Fibroblast of skin of abdomen (primary cell): ENCODE measurements around the gene EML1.
A peak's percentile ranks its signal among the peaks of the same experiment; 100 is the strongest.

ENCODE experiments used
- DNase-seq: peaks from one replicate; pipeline ENCODE4 v3.0.0-alpha.2; 2013

EML1 gene

DNA sequence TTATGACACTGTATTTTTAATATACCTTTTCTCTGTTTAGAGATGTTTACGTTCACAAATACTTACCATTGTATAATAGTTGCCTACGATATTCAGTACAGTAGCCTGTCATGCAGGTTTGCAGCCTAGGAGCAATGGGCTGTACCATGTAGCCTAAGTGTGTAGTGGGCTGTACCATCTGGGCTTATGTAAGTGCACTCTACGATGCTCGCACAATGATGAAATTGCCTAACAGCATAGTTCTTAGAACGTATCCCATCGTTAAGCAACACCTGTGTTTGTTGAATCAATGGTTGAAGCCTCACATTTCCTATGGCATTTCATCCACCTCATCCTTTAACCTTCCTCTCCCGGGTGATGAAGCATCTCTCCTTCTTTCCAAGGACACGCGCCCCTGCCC, 12.5 kb upstream of the EML1 start:
- DNase-seq: no peak

GRCh38 chr14:99781091-99781490, 12.1 kb upstream of the EML1 start:
- DNase-seq: no peak

GRCh38 chr14:99781853-99782610, 11.2 kb upstream of the EML1 start:
- DNase-seq: no peak

GRCh38 chr14:99784508-99784907, 8.7 kb upstream of the EML1 start:
- no peak for DNase-seq

GRCh38 chr14:99785426-99785825, 7.8 kb upstream of the EML1 start:
- no peak for DNase-seq

DNA sequence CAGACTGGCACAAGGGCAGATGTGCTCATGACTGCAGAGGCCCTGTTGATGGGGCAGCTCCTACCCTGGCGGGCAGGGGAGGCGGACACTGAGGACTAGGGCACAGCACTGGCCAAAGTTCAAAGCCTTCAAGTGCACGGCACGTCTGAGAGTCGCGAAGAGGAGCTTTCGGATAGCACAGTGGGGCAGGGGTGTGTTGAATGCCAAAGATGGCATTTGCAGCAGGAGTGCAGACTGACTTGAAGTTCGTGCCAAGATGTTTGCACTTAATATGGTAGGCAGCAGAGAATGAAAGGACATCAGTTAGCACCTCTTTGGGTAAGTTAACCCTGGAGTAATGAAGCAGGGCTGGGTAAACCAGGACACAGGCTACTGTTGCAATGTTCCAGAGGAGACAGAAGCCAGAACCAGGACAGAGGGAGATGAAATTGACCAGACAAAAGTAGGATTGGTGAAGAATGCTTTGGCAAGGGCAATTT, 6.7 kb upstream of the EML1 start:
- no peak for DNase-seq

GRCh38 chr14:99788713-99789112, 4.5 kb upstream of the EML1 start:
- no peak for DNase-seq

GRCh38 chr14:99789581-99789980, 3.6 kb upstream of the EML1 start:
- no peak for DNase-seq

DNA sequence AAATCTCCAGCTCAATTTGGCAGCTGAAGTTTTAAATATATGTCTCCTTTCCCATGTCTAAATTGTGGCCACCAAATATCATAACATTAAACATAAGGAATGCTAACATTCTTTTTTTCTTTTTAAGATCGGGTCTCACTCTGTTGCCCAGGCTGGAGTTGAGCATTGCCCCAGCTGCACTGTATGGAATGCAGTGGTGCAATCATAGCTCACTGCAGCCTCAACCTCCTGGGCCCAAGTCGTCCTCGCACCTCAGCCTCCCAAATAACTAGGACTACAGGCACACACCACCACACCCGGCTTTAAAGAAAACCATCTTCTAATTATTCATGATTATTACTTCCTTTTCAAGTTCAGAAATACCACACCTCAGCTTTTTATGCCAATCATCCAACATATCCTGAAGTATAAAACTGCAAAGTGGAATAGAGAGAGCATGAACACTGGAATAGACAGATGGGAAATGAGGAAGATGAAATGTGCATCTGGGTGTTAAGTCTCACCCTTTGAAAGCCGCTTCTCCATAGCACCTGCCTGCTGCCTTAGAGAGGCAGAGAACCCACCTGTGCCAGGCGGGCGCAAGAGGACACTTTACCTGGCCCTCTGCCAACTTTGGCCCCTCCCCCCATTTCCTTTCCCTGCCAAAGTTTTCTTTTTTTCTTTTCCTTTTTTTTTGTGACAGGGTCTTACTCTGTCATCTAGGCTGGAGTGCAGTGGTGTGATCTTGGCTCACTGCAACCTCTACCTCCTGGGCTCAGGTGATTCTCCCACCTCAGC, 2.8 kb upstream of the EML1 start:
- DNase-seq: no peak

- DNase-seq: no peak
These were observed 2.2 kb upstream of the EML1 start for GRCh38 chr14:99790978-99791376.

- DNase-seq: no peak
These were observed 1.6 kb upstream of the EML1 start for GRCh38 chr14:99791476-99792209.

DNA sequence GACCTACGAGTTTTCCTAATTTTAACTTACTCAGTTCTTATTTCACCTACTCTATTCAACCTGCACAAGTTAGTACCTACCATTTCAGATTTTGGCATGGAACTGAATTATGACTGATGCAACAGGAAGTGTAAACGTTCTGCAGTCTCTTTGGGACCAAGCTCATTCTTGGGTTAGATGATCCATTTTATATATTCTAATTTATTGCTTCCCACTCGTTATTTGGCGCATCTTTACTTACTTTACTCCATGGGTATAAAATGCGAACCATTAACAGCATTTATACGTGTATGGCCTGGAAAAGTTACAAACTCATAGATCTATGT, 1.0 kb upstream of the EML1 start:
- DNase-seq: no peak

DNA sequence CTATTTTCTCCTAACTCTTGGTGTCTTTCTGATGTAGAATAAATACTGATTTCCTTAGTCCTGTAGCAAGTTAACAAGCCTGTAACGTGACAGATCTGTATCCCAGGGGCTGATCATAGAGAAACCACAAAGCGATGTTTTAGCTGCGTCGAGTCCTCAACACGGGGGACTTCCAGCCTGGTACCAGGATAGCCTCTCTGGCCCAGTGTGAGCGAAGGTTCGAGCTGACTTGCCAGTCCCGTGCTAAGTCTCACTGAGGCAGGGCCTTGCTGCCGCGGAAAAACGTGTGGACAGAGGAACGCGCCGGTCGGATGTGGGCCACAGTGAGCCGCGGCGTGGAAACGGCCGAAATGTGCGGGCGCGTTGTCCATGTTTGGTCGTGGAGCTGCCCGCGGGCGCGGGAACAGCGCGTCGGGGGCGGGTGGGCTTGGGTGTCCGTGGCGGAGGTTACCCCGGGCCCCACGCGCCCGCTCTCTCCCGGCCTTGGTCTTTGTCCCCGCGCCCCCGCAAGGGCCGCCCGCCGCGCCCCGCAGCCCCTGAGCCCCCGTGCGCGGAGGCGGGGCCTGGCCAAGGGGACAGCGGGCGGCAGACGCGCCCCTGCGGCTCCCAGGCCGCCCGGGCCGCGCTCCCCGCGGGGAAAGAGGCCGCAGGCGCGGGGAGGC, 531 bp upstream of the EML1 start:
- peak; percentile 23 for DNase-seq

GRCh38 chr14:99794151-99794780, 1.1 kb downstream of the EML1 start:
- DNase-seq: no peak

- no peak for DNase-seq
These were observed 1.8 kb downstream of the EML1 start for GRCh38 chr14:99795046-99795445.

- no peak for DNase-seq
These were observed 4.0 kb downstream of the EML1 start for GRCh38 chr14:99797231-99797630.

- no peak for DNase-seq
These were observed 7.6 kb downstream of the EML1 start for GRCh38 chr14:99800781-99801180.

GRCh38 chr14:99802301-99803105, 9.3 kb downstream of the EML1 start:
- DNase-seq: no peak

DNA sequence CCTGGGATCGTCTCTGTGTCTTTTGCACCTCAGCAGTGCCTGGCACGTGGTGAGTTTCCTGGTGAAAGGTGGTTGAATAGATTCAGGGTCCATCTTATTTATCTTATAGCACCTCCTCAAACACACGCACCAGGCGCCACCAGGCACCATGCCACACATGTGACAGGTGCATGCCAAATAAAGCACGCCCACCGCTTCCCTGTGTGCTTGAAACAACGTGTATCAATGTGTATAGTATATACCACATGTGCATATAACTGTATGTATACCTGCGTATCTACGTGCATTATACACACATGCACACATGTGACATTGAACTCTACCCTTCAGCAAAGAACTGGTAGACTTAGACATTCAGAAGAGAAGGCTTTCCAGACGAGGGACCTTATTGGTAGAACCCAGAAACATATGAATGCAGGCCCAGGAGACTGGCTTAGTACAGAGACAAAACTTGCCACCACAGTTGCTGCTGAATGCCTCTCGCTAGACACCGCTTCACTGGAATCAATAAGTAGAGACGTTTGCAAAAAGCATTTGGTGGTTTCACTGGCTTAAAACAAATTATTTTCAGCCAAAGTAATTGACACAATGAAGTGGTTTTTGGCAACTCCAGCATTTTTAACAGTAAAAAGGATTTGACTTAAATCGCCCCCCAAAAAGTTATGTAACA, 10.0 kb downstream of the EML1 start:
- DNase-seq: no peak

GRCh38 chr14:99803803-99804202, 10.6 kb downstream of the EML1 start:
- DNase-seq: no peak
